Measurements from ENCODE around the gene SGSM2. TPM values are rescaled to one million over a fixed set of nuclear protein-coding genes. Genes with fewer than 3 reads are reported as not detected.

SGSM2 gene
- total RNA-seq, 1 donor from 2014 or later, result 127 TPM

DNA sequence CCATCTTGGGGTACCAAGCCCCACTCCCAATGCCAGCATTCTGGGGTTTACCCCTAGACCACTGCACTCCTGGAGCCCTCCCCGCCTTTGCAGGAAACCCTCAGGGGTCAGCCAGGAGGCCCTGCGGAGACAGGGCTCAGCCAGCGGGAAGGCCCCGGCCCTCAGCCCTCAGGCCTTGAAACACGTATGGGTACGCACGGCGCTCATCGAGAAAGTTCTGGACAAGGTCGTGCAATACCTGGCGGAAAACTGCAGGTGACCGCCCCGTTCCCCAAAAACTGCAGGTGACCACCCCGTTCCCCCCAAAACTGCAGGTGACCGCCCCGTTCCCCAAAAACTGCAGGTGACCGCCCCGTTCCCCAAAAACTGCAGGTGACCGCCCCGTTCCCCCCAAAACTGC lies 24.7 kb downstream of the SGSM2 start:
- peaks cover 5% of the 10 kb centered on the region for H3K36me3 Mint-ChIP-seq (ENCODE audit: insufficient read depth)
- no peak overlapping the region for H3K27ac Mint-ChIP-seq
- TF ChIP-seq, protein P1, sequence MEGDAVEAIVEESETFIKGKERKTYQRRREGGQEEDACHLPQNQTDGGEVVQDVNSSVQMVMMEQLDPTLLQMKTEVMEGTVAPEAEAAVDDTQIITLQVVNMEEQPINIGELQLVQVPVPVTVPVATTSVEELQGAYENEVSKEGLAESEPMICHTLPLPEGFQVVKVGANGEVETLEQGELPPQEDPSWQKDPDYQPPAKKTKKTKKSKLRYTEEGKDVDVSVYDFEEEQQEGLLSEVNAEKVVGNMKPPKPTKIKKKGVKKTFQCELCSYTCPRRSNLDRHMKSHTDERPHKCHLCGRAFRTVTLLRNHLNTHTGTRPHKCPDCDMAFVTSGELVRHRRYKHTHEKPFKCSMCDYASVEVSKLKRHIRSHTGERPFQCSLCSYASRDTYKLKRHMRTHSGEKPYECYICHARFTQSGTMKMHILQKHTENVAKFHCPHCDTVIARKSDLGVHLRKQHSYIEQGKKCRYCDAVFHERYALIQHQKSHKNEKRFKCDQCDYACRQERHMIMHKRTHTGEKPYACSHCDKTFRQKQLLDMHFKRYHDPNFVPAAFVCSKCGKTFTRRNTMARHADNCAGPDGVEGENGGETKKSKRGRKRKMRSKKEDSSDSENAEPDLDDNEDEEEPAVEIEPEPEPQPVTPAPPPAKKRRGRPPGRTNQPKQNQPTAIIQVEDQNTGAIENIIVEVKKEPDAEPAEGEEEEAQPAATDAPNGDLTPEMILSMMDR (IDR thresholded peaks at IDR 0.05; ENCODE audit: unreplicated experiment), result no peak
- no peaks in the 10 kb centered on the region for H3K27me3 Mint-ChIP-seq
- peaks cover 4% of the 10 kb centered on the region for H3K4me1 Mint-ChIP-seq (ENCODE audit: low read depth)
- no peaks in the 10 kb centered on the region for H3K9me3 Mint-ChIP-seq (ENCODE audit: low read depth)
- no peak for DNase-seq (ENCODE audit: low spot score, unreplicated experiment)
- no peak overlapping the region for H3K4me3 Mint-ChIP-seq (ENCODE audit: low read depth)

- DNase-seq (ENCODE audit: low spot score, unreplicated experiment), result no peak
- H3K36me3 Mint-ChIP-seq (ENCODE audit: insufficient read depth), result peaks cover 5% of the 10 kb centered on the region
- no peak overlapping the region for H3K4me3 Mint-ChIP-seq (ENCODE audit: low read depth)
- no peaks in the 10 kb centered on the region for H3K9me3 Mint-ChIP-seq (ENCODE audit: low read depth)
- peaks cover 4% of the 10 kb centered on the region for H3K4me1 Mint-ChIP-seq (ENCODE audit: low read depth)
- TF ChIP-seq, protein P1 (IDR thresholded peaks at IDR 0.05; ENCODE audit: unreplicated experiment), result no peak
- peak overlapping the region; percentile 70 for H3K27ac Mint-ChIP-seq
- no peaks in the 10 kb centered on the region for H3K27me3 Mint-ChIP-seq
These were observed 25.1 kb downstream of the SGSM2 start for GRCh38 chr17:2362416-2362815.

GRCh38 chr17:2362881-2363280 lies 25.6 kb downstream of the SGSM2 start:
- DNase-seq (ENCODE audit: low spot score, unreplicated experiment), result no peak
- no peak overlapping the region for H3K27ac Mint-ChIP-seq
- H3K9me3 Mint-ChIP-seq (ENCODE audit: low read depth), result no peaks in the 10 kb centered on the region
- peaks cover 4% of the 10 kb centered on the region for H3K4me1 Mint-ChIP-seq (ENCODE audit: low read depth)
- peaks cover 4% of the 10 kb centered on the region for H3K36me3 Mint-ChIP-seq (ENCODE audit: insufficient read depth)
- no peaks in the 10 kb centered on the region for H3K27me3 Mint-ChIP-seq
- no peak overlapping the region for H3K4me3 Mint-ChIP-seq (ENCODE audit: low read depth)
- TF ChIP-seq, protein P1 (IDR thresholded peaks at IDR 0.05; ENCODE audit: unreplicated experiment), result no peak

DNA sequence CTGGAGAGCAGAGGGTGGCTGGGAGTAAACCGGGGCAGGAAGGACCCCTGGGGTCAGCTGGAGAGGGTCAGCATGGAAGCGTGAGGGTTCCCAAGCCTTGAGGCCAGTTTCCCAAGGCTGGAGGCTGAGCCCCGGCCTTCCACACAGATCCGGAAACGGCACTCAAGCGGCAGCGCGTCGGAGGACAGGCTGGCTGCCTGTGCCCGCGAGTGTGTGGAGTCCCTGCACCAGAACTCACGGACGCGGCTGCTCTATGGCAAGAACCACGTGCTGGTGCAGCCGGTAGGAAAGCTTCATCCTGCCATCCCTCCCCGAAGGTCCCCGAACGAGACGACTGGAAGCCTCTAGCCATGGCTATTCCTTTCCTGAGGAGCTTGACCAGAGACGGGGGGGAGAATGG lies 26.0 kb downstream of the SGSM2 start:
- Mint-ChIP-seq H3K36me3 (ENCODE audit: insufficient read depth) (peaks cover 4% of the 10 kb centered on the region), H3K4me1 (ENCODE audit: low read depth) (peaks cover 4% of the 10 kb centered on the region), H3K27me3 (no peaks in the 10 kb centered on the region), H3K4me3 (ENCODE audit: low read depth) (no peak overlapping the region), H3K27ac (no peak overlapping the region), H3K9me3 (ENCODE audit: low read depth) (no peaks in the 10 kb centered on the region)
- TF ChIP-seq, protein P1 (IDR thresholded peaks at IDR 0.05; ENCODE audit: unreplicated experiment), result no peak
- no peak for DNase-seq (ENCODE audit: low spot score, unreplicated experiment)

- H3K9me3 Mint-ChIP-seq (ENCODE audit: low read depth), result no peaks in the 10 kb centered on the region
- TF ChIP-seq, protein P1 (IDR thresholded peaks at IDR 0.05; ENCODE audit: unreplicated experiment), result no peak
- no peaks in the 10 kb centered on the region for H3K27me3 Mint-ChIP-seq
- no peak for DNase-seq (ENCODE audit: low spot score, unreplicated experiment)
- no peak overlapping the region for H3K4me3 Mint-ChIP-seq (ENCODE audit: low read depth)
- peaks cover 4% of the 10 kb centered on the region for H3K36me3 Mint-ChIP-seq (ENCODE audit: insufficient read depth)
- no peak overlapping the region for H3K27ac Mint-ChIP-seq
- peaks cover 2% of the 10 kb centered on the region for H3K4me1 Mint-ChIP-seq (ENCODE audit: low read depth)
These were observed 26.8 kb downstream of the SGSM2 start for GRCh38 chr17:2363851-2364762.
